GM23338 (cell line): ENCODE results near the gene SYP. TPM values are rescaled to one million over a fixed set of nuclear protein-coding genes. Genes with fewer than 3 reads are reported as not detected.

Experiments used
- ATAC-seq: fragments of 200-7000 bp; cut with Tn5 transposase; 3 replicates; pipeline ENCODE4 v1.9.1; 2020
- DNase-seq: peaks from one replicate; pipeline ENCODE4 v3.0.0-alpha.2; 2015; ENCODE audit warnings: low spot score
- H2AFZ ChIP-seq: fragments of 200-600 bp; sonication (generic); 2 replicates; pipeline ENCODE4 v1.8.0; 2016; ENCODE audit warnings: antibody characterized with exemption, mild to moderate bottlenecking, moderate library complexity
- H3F3A ChIP-seq: fragments of 200-600 bp; sonication (generic); replicated peaks from 2 replicates; pipeline ENCODE4 v1.8.0; 2017; ENCODE audit warnings: antibody characterized with exemption, mixed run types, low read depth
- H3K27ac ChIP-seq: fragments of 200-600 bp; sonication (generic); 2 replicates; pipeline ENCODE4 v1.6.1; 2016; ENCODE audit warnings: low read depth
- H3K27me3 ChIP-seq: fragments of 200-600 bp; sonication (generic); 2 replicates; pipeline ENCODE4 v1.8.0; 2016; ENCODE audit warnings: mild to moderate bottlenecking, mixed run types, moderate library complexity; ENCODE audit not compliant: insufficient read depth
- H3K36me3 ChIP-seq: fragments of 200-600 bp; sonication (generic); 2 replicates; pipeline ENCODE4 v1.8.0; 2016; ENCODE audit warnings: mild to moderate bottlenecking; ENCODE audit not compliant: insufficient read depth
- H3K4me1 ChIP-seq: fragments of 200-600 bp; sonication (generic); 2 replicates; pipeline ENCODE4 v1.8.0; 2016; ENCODE audit warnings: mild to moderate bottlenecking, moderate library complexity; ENCODE audit not compliant: insufficient read depth
- H3K4me2 ChIP-seq: fragments of 200-600 bp; sonication (generic); 2 replicates; pipeline ENCODE4 v1.7.1; 2017; ENCODE audit warnings: mixed run types
- H3K4me3 ChIP-seq: fragments of 200-600 bp; sonication (generic); 2 replicates; pipeline ENCODE4 v1.6.1; 2016; ENCODE audit warnings: mixed run types
- H3K79me2 ChIP-seq: fragments of 200-600 bp; sonication (generic); replicated peaks from 2 replicates; pipeline ENCODE4 v1.8.0; 2017; ENCODE audit warnings: mild to moderate bottlenecking; ENCODE audit not compliant: insufficient read depth
- H3K9me2 ChIP-seq: fragments of 200-600 bp; sonication (generic); 2 replicates; pipeline ENCODE4 v1.8.0; 2017; ENCODE audit not compliant: insufficient read depth
- H4K20me1 ChIP-seq: fragments of 200-600 bp; sonication (generic); replicated peaks from 2 replicates; pipeline ENCODE4 v1.8.0; 2017; ENCODE audit warnings: mild to moderate bottlenecking; ENCODE audit not compliant: insufficient read depth
- H3K27ac Mint-ChIP-seq: 2 replicates; pipeline ENCODE4 v1.8.0; 2020; ENCODE audit warnings: inconsistent platforms, mild to moderate bottlenecking, moderate library complexity, mixed read lengths
- H3K27me3 Mint-ChIP-seq: 3 replicates; pipeline ENCODE4 v1.8.0; 2022; ENCODE audit warnings: low read depth, mild to moderate bottlenecking, moderate library complexity, mixed read lengths, inconsistent platforms; ENCODE audit not compliant: insufficient read depth, poor library complexity
- H3K36me3 Mint-ChIP-seq: 3 replicates; pipeline ENCODE4 v1.8.0; 2021; ENCODE audit warnings: low read depth, mild to moderate bottlenecking, inconsistent platforms, moderate library complexity, mixed read lengths
- H3K4me1 Mint-ChIP-seq: 3 replicates; pipeline ENCODE4 v1.8.0; 2020; ENCODE audit warnings: mild to moderate bottlenecking, inconsistent platforms, mixed read lengths
- H3K4me3 Mint-ChIP-seq: 3 replicates; pipeline ENCODE4 v1.8.0; 2021; ENCODE audit warnings: moderate library complexity, mild to moderate bottlenecking, inconsistent platforms, mixed read lengths
- H3K9me3 Mint-ChIP-seq: 3 replicates; pipeline ENCODE4 v1.8.0; 2020; ENCODE audit warnings: moderate library complexity, mild to moderate bottlenecking, inconsistent platforms, mixed read lengths
- CREB1 ChIP-seq: fragments of 250-450 bp; sonication (Bioruptor Pico); IDR thresholded peaks from 2 replicates; pipeline ENCODE4 v1.5.0; 2020; ENCODE audit warnings: low read depth, mild to moderate bottlenecking, moderate library complexity
- ETS1 ChIP-seq: IDR thresholded peaks from 2 replicates; pipeline ENCODE4 v1.6.1; 2016; ENCODE audit warnings: antibody characterized with exemption
- EZH2 ChIP-seq: fragments of 200-600 bp; sonication (generic); IDR thresholded peaks from one replicate; pipeline ENCODE4 v1.8.0; 2017; ENCODE audit warnings: antibody characterized with exemption, mild to moderate bottlenecking, low read depth; ENCODE audit not compliant: unreplicated experiment
- EZH2phosphoT487 ChIP-seq: fragments of 200-600 bp; sonication (generic); IDR thresholded peaks from one replicate; pipeline ENCODE4 v1.8.1; 2018; ENCODE audit warnings: antibody characterized with exemption; ENCODE audit not compliant: unreplicated experiment
- JUNB ChIP-seq: IDR thresholded peaks from one replicate; pipeline ENCODE4 v1.6.1; 2016; ENCODE audit warnings: antibody characterized with exemption; ENCODE audit not compliant: unreplicated experiment
- NANOG ChIP-seq: IDR thresholded peaks from 2 replicates; pipeline ENCODE4 v1.6.1; 2016; ENCODE audit warnings: antibody characterized with exemption, borderline replicate concordance
- POLR2AphosphoS5 ChIP-seq: IDR thresholded peaks from 2 replicates; pipeline ENCODE4 v1.6.1; 2016; ENCODE audit warnings: antibody characterized with exemption, low read depth
- REST ChIP-seq: IDR thresholded peaks from one replicate; pipeline ENCODE4 v1.6.1; 2018; ENCODE audit warnings: antibody characterized with exemption; ENCODE audit not compliant: unreplicated experiment
- STAT1 ChIP-seq: IDR thresholded peaks from one replicate; pipeline ENCODE4 v1.6.1; 2016; ENCODE audit warnings: antibody characterized with exemption; ENCODE audit not compliant: unreplicated experiment
- ZNF114 ChIP-seq: fragments of 250-450 bp; sonication (Bioruptor Pico); IDR thresholded peaks from 2 replicates; pipeline ENCODE4 v1.5.0; 2020; ENCODE audit warnings: mild to moderate bottlenecking, moderate library complexity
- ZNF331 ChIP-seq: fragments of 250-450 bp; sonication (Bioruptor Pico); IDR thresholded peaks from 2 replicates; pipeline ENCODE4 v1.5.0; 2020; ENCODE audit warnings: low read depth, mild to moderate bottlenecking, moderate library complexity
- ZNF462 ChIP-seq: fragments of 250-450 bp; sonication (Bioruptor Pico); IDR thresholded peaks from 2 replicates; pipeline ENCODE4 v1.5.0; 2020; ENCODE audit warnings: mild to moderate bottlenecking, moderate library complexity
- polyA plus RNA-seq: library from polyadenylated mRNA; unstranded; fragments of >200 nt; fragmentation: Nextera tagmentation; extraction: Ambion mirVana; gene quantifications from 2 replicates; pipeline ENCODE4 v1.2.1, GENCODE V29; 2016
- total RNA-seq: library from RNA; depleted of rRNA; stranded (reverse); fragments of >200 nt; shearing (Covaris generic); gene quantifications from 2 replicates; pipeline ENCODE4 v1.2.3, GENCODE V29; 2014

Gene SYP
- total and polyA plus RNA-seq, 2 experiments from 2014 or later = 3.7 to 9.1 TPM

- Histone ChIP-seq H3K4me1 (no peaks in the 10 kb centered on the region), H3K27me3 (no peaks in the 10 kb centered on the region), H4K20me1 (no peaks in the 10 kb centered on the region), H3K4me3 (no peak overlapping the region), H3K9me2 (no peaks in the 10 kb centered on the region), H3K79me2 (no peaks in the 10 kb centered on the region), H3K27ac (no peak overlapping the region), H3K4me2 (no peak overlapping the region), H3F3A (no peaks in the 10 kb centered on the region), H2AFZ (no peak overlapping the region), H3K36me3 (no peaks in the 10 kb centered on the region)
- ATAC-seq (no peak), DNase-seq (no peak)
- Mint-ChIP-seq H3K36me3 (peaks cover 2% of the 10 kb centered on the region; the same call in 1 of the 3 replicates), H3K27me3 (peaks cover 6% of the 10 kb centered on the region), H3K27ac (no peak overlapping the region), H3K4me3 (no peak overlapping the region), H3K9me3 (no peaks in the 10 kb centered on the region), H3K4me1 (no peaks in the 10 kb centered on the region)
- TF ChIP-seq POLR2AphosphoS5 (no peak), STAT1 (no peak), ZNF114 (CRISPR knock-in tag) (no peak), ZNF331 (CRISPR knock-in tag) (no peak), NANOG (no peak), CREB1 (CRISPR knock-in tag) (no peak), EZH2phosphoT487 (no peak), JUNB (no peak), REST (no peak), ETS1 (no peak), ZNF462 (CRISPR knock-in tag) (no peak), EZH2 (no peak)
These were observed 47.4 kb upstream of the SYP start for GRCh38 chrX:49247346-49247745.
